GM18867 (cell line): ENCODE data around the gene ALLC.

ENCODE experiments used
- ATAC-seq: cut with Tn5 transposase; IDR thresholded peaks from one replicate; pipeline ENCODE4 v1.9.1; 2021; ENCODE audit warnings: mild to moderate bottlenecking, moderate library complexity; ENCODE audit not compliant: unreplicated experiment

Gene ALLC

GRCh38 chr2:3639015-3639630 is 18.9 kb upstream of the ALLC start:
- ATAC-seq: no peak

DNA sequence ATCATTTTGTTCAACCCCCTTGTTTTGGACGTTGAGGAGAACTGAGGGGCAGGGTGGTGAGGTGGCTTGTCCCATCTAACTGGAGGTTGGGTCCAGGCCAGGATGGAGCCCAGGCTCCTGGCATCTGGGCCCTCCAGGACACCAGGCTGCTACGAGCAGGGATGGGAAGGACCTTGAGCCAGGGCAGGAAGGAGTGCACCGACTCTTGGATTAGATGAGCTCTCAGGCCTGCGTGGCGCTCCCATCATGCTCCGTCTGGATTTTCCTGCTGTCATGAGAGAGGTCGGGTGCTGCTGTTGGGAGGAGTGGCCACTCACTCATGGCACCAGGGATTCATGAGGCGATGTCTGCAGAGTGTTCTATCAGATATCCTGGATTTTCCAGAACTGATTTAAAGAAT is 18.3 kb upstream of the ALLC start:
- ATAC-seq: no peak

GRCh38 chr2:3641181-3641580 is 16.8 kb upstream of the ALLC start:
- no peak for ATAC-seq

DNA sequence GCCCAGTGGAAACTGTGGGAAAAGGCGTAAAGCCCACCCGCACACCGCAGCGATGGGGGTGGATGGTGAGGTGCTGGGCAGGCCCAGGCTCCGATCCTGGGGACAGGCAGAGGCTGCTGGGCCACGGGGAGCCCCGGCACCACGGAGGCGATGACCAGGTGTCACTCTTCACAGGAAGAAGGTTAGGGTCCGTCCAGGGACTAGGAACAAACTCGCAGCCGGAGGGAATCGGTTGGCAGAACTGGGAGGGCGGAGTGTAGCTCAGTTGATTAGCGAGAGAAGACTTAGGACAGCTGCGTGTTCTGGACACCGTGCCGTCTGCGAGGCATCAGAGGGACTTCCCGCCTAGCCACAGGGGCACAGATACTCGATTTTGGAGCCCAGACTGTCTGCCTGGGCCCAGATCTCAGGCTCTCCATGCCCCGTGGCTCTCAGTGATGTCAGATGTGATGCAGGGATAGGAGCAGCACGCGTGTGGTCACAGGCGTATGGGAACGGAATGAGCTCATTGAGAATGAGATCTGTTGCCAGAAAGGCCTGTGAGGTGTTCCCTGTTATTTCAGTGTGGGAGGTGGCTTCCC is 16.1 kb upstream of the ALLC start:
- no peak for ATAC-seq

- ATAC-seq: no peak
Measured at GRCh38 chr2:3642521-3643215, 15.3 kb upstream of the ALLC start.

GRCh38 chr2:3643371-3644245 is 14.4 kb upstream of the ALLC start:
- no peak for ATAC-seq

- peak; percentile 90 for ATAC-seq
Measured at GRCh38 chr2:3644246-3644525, 13.8 kb upstream of the ALLC start.

DNA sequence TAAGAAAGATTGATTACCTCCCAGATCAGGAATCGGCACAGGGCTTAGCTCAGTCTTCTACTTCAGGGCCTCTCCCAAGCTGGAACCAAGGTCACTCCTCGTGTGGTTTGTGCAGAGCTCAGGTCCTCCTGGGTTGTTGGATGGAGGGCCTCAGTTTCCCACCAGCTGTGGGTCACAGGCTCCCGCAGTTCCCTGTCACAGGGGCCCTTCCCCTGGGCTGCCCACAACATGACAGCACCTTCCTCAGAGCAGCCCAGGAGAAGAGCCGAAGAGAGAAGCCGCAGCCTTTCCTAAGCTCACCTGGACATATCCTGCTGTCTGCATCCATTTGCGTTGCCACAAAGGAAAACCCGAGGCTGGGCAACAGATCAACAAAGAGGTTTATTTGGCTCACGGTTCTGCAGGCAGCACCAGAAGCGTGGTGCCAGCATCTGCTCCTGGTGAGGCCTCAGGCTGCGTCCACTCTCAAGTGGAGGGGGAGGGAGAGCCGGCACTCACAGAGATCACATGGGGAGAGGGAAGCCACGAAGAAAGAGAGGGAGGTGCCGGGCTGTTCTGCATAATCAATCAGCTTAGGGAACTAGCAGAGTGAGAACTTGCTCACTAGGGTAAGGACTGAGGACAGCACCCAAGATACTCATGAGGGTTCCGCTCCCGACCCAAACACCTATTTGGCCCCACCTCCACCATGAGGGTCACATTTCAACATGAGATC is 13.0 kb upstream of the ALLC start:
- no peak for ATAC-seq

DNA sequence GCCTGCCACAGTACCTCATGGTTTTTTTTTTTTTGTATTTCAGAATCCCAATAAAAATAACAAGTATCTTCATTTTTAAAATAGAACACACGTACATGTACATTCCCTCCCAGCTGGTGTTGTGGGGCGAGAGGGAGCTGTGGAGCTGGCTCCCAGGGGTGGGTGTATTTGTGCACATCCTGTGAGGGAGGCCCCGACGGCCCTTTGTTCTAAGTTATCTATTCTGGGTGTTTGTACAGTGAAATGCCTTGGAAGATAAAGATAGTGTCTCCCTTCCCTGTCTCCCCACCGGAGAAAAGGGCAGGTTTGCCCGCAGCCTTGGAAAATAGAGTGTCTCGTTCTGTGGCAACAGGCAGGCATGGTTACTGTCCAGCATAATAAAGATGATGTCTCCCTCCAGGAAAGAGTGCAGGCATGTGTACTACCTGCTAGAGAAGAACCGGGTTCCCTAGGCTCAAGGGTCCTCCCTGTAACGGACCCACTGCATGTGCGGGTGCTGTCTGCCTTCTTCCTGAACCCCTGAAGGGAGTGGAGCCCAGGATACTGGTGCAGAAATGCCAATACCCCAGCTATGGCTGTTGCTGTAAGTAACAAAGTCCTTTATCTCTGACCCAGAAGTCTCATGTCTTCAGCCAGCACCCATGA is 12.1 kb upstream of the ALLC start:
- no peak for ATAC-seq

GRCh38 chr2:3646446-3646845 is 11.6 kb upstream of the ALLC start:
- no peak for ATAC-seq

DNA sequence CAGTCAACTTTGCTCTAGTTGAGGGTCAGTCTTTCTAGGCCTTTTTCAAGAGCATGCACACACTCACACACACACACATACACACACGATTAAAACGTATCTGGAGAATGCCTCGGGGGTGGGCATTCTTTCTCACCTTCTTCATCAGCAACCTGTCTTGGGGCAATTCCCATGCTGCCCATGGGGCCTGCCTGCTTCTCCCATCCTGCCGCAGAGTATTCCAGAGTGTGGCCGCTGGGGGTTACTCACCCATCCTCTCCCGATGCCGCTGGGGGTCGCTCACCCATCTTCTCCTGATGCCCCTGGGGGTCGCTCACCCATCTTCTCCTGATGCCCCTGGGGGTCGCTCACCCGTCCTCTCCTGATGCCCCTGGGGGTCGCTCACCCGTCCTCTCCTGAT is 10.8 kb upstream of the ALLC start:
- no peak for ATAC-seq

DNA sequence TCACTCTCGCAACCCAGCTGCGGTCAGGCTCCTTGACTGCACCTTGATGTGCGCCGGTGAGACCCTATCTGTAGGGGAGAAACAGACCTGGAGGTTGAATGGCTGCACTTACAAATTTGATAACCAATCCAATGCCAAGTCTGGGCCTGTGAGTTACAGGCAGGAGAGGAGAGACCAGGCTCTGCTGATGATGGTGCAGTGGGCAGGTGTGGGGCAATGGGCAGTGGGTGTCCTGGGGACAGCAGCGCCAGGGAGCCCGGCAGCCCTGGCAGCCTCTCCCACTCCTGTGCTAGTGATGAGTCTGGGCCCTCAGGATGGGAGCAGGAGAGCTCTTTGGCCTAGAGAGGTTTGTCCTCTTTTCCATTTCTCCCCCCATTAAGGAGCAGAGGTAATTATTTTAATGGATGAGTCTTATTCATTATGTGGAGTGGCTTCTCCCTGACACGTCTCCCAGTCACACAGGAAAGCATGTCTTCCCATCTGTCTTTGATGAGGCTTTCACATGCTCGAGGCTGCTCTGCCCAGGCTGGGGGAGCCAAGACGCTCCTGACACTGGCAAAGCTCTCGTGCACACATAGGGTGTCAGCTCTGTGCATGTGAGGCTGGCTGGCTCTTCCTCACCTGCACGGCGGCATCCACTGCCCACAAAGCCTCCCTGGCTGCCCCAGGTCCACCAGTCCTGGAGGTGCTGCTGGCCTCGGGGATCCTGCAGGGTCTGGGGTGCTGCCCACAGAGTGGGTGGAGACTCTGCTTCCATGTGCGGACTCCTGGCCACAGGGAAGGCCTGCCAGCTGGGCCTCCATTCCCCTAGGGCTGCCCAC is 10.0 kb upstream of the ALLC start:
- no peak for ATAC-seq

DNA sequence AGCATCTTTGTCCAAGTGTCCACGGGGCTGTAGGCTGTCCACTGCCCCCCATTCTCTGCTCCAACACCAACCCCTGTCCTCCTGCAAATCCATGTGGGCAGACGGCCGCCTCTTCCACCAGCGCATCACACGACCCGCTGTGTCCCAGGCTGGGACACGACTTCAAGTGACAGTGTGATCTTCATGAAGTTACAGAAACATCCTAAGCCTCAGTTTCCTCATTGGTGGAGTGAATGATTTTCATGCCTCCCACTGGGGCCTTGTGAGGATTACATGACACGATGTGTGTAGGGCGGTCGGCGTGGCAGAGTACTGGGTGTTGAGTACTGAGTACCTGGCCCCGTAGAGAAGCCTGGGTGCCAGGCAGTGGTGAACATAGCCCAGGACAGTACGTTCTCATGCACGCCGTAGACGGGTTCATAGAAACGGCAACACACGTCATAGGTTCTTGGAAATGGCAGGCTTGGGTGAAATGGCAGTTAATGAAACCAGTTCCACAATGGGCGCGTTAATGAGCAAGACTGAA is 9.3 kb upstream of the ALLC start:
- no peak for ATAC-seq

GRCh38 chr2:3649581-3649980 is 8.4 kb upstream of the ALLC start:
- ATAC-seq: no peak

- ATAC-seq: no peak
Measured at GRCh38 chr2:3650140-3650920, 7.7 kb upstream of the ALLC start.

DNA sequence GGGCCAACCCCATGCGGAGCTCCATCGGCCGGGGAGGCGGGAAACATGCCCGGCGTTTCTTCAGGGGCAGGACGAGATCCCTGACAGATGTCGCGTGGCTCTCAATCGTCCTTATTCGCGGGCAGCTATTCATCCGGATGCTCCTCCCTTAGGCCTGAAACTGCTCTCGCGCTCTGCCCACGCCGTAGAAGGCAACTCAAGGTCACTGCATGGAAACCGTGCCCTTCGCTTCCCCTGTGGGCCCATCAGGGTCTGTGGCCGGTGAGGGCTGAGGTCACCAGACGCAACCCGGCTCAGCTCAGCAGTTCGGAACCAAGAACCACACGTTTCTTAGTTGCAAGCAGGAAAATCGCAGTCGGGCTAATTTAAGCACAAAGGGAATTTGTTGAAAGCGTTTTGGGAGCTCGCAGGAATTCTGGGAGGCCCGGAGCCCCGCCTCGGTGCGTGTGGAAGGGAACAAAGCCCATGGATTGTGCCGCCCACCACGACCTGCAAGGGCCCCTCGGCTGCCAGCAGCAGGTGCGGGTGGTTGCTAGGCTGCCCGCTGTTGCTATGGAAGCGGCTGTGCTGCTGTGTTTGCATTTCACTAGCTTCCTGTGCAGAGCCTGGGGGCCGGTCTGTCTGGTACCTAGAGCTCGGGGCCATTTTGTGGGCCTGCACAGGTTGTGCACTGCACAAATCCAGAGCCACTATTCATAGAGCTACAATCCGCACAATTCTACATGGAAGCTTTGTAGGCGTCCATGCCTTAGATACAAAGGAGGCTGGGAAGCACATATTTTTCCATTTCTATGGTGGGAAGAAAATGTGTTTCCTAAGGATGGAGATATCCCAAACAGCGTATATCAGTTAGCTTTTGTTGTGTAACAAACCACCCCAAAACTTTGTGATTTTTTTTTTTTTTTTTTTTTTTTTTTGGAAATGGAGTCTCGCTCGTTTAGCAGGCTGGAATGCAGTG is 6.0 kb upstream of the ALLC start:
- peak; percentile 90 for ATAC-seq

GRCh38 chr2:3652896-3653625 is 4.9 kb upstream of the ALLC start:
- no peak for ATAC-seq
